Inflammatory macrophage treated with lipopolysaccharide for 1 hour (primary cell): Measurements from ENCODE around the gene ALKBH5.

Source experiments
- DNase-seq, 2 donors: peaks; one replicate each; pipeline ENCODE4 v3.0.0-alpha.2; 2020 to 2022

Gene ALKBH5

GRCh38 chr17:18246880-18247612 is 63.4 kb downstream of the ALKBH5 start:
- peak in 1 of 2 donors; percentile 64 for DNase-seq

GRCh38 chr17:18247613-18248001 is 64.0 kb downstream of the ALKBH5 start:
- DNase-seq: no peak

- peak in 1 of 2 donors; percentile 74 for DNase-seq
Measured at GRCh38 chr17:18248300-18248731, 64.7 kb downstream of the ALKBH5 start.

GRCh38 chr17:18248811-18249210 is 65.2 kb downstream of the ALKBH5 start:
- DNase-seq: no peak

- DNase-seq: no peak
Measured at GRCh38 chr17:18250259-18250658, 66.6 kb downstream of the ALKBH5 start.

- no peak for DNase-seq
Measured at GRCh38 chr17:18250708-18251107, 67.1 kb downstream of the ALKBH5 start.

GRCh38 chr17:18251204-18251603 is 67.6 kb downstream of the ALKBH5 start:
- no peak for DNase-seq

GRCh38 chr17:18252160-18252559 is 68.5 kb downstream of the ALKBH5 start:
- DNase-seq: no peak

GRCh38 chr17:18253187-18253884 is 69.7 kb downstream of the ALKBH5 start:
- DNase-seq: no peak

GRCh38 chr17:18253947-18254821 is 70.6 kb downstream of the ALKBH5 start:
- no peak for DNase-seq

- no peak for DNase-seq
Measured at GRCh38 chr17:18254888-18255649, 71.4 kb downstream of the ALKBH5 start.

- no peak for DNase-seq
Measured at GRCh38 chr17:18256351-18256750, 72.7 kb downstream of the ALKBH5 start.

GRCh38 chr17:18256776-18257175 is 73.1 kb downstream of the ALKBH5 start:
- DNase-seq: no peak

- peak in 1 of 2 donors; percentile 75 for DNase-seq
Measured at GRCh38 chr17:18257268-18257981, 73.8 kb downstream of the ALKBH5 start.

GRCh38 chr17:18257982-18258355 is 74.3 kb downstream of the ALKBH5 start:
- peak; percentile 88 to 90 for DNase-seq

- peak; percentile 28 to 57 for DNase-seq
Measured at GRCh38 chr17:18258356-18259038, 74.9 kb downstream of the ALKBH5 start, which contains the start of gene FLII. Gene FLII, minus strand, starts transcription at chr17:18258738. Its CDS starts 48 bp downstream, at chr17:18258690.
